ENCODE results near the gene ADCY9. TPM values are rescaled to one million over a fixed set of nuclear protein-coding genes. Genes with fewer than 3 reads are reported as not detected.

ADCY9 gene
- polyA plus RNA-seq, 1 donor (not counting 4 experiments of a cell fraction or from before 2014, with no cell fraction given): 3.0 TPM

DNA sequence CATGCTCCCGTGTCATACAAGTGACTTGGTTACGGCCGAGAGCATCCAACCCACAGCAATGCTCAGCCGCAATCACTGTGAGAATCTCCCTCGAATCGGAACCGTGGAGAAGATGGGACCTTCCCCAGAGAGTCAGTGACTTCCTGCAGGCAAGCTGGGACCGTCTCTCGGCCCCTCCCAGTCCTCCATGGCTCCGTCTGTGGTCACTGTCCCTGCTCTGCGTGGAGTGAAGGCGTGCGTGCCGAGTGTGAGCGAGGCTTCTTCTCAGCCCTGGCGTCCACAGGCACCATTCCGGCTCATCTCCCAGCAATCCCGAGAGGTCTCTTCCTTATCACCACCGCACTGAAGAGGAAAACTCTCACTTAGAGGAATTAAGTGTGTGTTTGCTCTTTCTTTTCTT, 113.1 kb downstream of the ADCY9 start:
- Histone ChIP-seq H3K79me2 (ENCODE audit: control insufficient read depth, insufficient read depth, low read length) (no peaks in the 10 kb centered on the region), H3K9ac (ENCODE audit: control insufficient read depth, extremely low read depth, insufficient read depth, low read length) (no peak overlapping the region), H3K4me1 (ENCODE audit: control insufficient read depth, extremely low read depth, insufficient read depth, low read length) (no peaks in the 10 kb centered on the region), H3K9me3 (ENCODE audit: control insufficient read depth, low read depth, low read length) (no peaks in the 10 kb centered on the region), H3K9me1 (ENCODE audit: control insufficient read depth, extremely low read depth, insufficient read depth, low read length) (no peaks in the 10 kb centered on the region), H3K27ac (ENCODE audit: control insufficient read depth, insufficient read depth, low read length) (no peak overlapping the region), H3K4me3 (ENCODE audit: control insufficient read depth in 2 of 3, extremely low read depth in 1 of 3, insufficient read depth in 2 of 3, low read depth in 1 of 3, low read length in 3 of 3) (no peak overlapping the region), H4K20me1 (ENCODE audit: control insufficient read depth, extremely low read depth, insufficient read depth, low read length) (no peaks in the 10 kb centered on the region), H2AFZ (ENCODE audit: control insufficient read depth, low read length) (no peak overlapping the region), H3K4me2 (ENCODE audit: control insufficient read depth, extremely low read depth, insufficient read depth, low read depth, low read length) (no peak overlapping the region), H3K36me3 (ENCODE audit: control insufficient read depth in 2 of 2, extremely low read depth in 1 of 2, insufficient read depth in 2 of 2, low read length in 2 of 2) (peaks cover 0 to 6% of the 10 kb centered on the region in 2 experiments), H3K27me3 (ENCODE audit: control insufficient read depth, extremely low read depth, insufficient read depth, low read length) (no peaks in the 10 kb centered on the region)
- dilution Hi-C loops (cut with MboI; ENCODE audit: extremely low pct_ligation_motif_present, low sequenced_read_pairs): no loop called here
- FAIRE-seq: no peak
- no peak for TF ChIP-seq EZH2 (IDR thresholded peaks at IDR 0.05; ENCODE audit: low read length)
- TF ChIP-seq, protein P1, sequence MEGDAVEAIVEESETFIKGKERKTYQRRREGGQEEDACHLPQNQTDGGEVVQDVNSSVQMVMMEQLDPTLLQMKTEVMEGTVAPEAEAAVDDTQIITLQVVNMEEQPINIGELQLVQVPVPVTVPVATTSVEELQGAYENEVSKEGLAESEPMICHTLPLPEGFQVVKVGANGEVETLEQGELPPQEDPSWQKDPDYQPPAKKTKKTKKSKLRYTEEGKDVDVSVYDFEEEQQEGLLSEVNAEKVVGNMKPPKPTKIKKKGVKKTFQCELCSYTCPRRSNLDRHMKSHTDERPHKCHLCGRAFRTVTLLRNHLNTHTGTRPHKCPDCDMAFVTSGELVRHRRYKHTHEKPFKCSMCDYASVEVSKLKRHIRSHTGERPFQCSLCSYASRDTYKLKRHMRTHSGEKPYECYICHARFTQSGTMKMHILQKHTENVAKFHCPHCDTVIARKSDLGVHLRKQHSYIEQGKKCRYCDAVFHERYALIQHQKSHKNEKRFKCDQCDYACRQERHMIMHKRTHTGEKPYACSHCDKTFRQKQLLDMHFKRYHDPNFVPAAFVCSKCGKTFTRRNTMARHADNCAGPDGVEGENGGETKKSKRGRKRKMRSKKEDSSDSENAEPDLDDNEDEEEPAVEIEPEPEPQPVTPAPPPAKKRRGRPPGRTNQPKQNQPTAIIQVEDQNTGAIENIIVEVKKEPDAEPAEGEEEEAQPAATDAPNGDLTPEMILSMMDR (optimal IDR thresholded peaks at IDR 0.05 in 1 of 3, IDR thresholded peaks at IDR 0.05 in 1 of 3, conservative IDR thresholded peaks at IDR 0.05 in 1 of 3; ENCODE audit: extremely low read depth in 1 of 3, insufficient read depth in 2 of 3, low read length in 3 of 3): no peak
- no peak for DNase-seq (ENCODE audit: low read depth, low spot score)

DNA sequence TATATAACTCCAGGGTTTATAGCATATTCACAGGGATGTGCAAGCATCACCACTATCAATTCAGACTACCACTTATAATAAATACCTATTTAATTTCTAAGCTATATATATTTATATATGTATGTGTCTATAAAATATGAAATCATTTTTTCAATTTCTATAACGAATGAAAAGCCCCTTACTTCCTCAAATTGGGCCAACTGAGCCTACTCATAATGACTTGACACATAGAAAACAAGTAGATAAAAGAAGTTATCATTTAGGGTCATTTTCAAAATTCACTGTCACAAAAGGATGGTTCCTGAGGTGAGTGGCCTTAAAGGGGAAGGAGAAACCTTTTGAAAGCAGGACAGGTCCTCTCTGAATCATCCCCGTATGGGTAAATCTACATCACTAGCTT, 114.1 kb downstream of the ADCY9 start:
- Histone ChIP-seq H3K4me1 (ENCODE audit: control insufficient read depth, extremely low read depth, insufficient read depth, low read length) (no peaks in the 10 kb centered on the region), H3K4me3 (ENCODE audit: control insufficient read depth in 2 of 3, extremely low read depth in 1 of 3, insufficient read depth in 2 of 3, low read depth in 1 of 3, low read length in 3 of 3) (no peak overlapping the region), H3K36me3 (ENCODE audit: control insufficient read depth in 2 of 2, extremely low read depth in 1 of 2, insufficient read depth in 2 of 2, low read length in 2 of 2) (peaks cover 0 to 6% of the 10 kb centered on the region in 2 experiments), H3K9me1 (ENCODE audit: control insufficient read depth, extremely low read depth, insufficient read depth, low read length) (no peaks in the 10 kb centered on the region), H3K79me2 (ENCODE audit: control insufficient read depth, insufficient read depth, low read length) (no peaks in the 10 kb centered on the region), H3K9ac (ENCODE audit: control insufficient read depth, extremely low read depth, insufficient read depth, low read length) (no peak overlapping the region), H3K9me3 (ENCODE audit: control insufficient read depth, low read depth, low read length) (no peaks in the 10 kb centered on the region), H4K20me1 (ENCODE audit: control insufficient read depth, extremely low read depth, insufficient read depth, low read length) (no peaks in the 10 kb centered on the region), H2AFZ (ENCODE audit: control insufficient read depth, low read length) (no peak overlapping the region), H3K27ac (ENCODE audit: control insufficient read depth, insufficient read depth, low read length) (no peak overlapping the region), H3K4me2 (ENCODE audit: control insufficient read depth, extremely low read depth, insufficient read depth, low read depth, low read length) (no peak overlapping the region), H3K27me3 (ENCODE audit: control insufficient read depth, extremely low read depth, insufficient read depth, low read length) (no peaks in the 10 kb centered on the region)
- no peak for DNase-seq (ENCODE audit: low read depth, low spot score)
- peak; percentile 49 for FAIRE-seq
- dilution Hi-C loops (cut with MboI; ENCODE audit: extremely low pct_ligation_motif_present, low sequenced_read_pairs): no loop called here
- no peak for TF ChIP-seq EZH2 (IDR thresholded peaks at IDR 0.05; ENCODE audit: low read length)
- TF ChIP-seq, protein P1 (optimal IDR thresholded peaks at IDR 0.05 in 1 of 3, IDR thresholded peaks at IDR 0.05 in 1 of 3, conservative IDR thresholded peaks at IDR 0.05 in 1 of 3; ENCODE audit: extremely low read depth in 1 of 3, insufficient read depth in 2 of 3, low read length in 3 of 3): no peak
